ENCODE results near the gene ZIC1.

The ZIC1 gene

DNA sequence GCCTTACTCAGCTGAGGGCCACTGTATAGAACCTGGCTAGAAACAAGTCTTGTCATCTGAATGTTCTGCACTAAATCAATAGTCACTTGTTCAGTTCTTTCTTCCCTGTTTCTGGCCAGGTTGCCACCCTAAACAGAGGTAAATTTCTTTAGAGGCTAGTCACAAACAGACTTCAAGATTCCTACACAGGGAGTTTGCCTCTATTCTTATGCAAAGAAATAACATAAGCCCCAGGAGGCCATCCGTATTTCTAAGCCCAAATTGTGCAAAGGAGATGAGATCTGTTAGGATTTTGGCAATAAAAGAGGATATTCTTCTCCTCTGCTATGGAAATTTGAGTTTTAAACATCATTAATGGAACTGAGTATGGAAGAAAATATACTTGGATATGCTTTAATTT is 7.7 kb upstream of the ZIC1 start:
- TF ChIP-seq FOXM1 (IDR thresholded peaks at IDR 0.05; ENCODE audit: borderline replicate concordance, low read depth) = no peak
- TF ChIP-seq, protein P1, sequence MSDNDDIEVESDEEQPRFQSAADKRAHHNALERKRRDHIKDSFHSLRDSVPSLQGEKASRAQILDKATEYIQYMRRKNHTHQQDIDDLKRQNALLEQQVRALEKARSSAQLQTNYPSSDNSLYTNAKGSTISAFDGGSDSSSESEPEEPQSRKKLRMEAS (IDR thresholded peaks at IDR 0.05) = no peak
- no peak for TF ChIP-seq TEAD4 (IDR thresholded peaks at IDR 0.05)
- TF ChIP-seq YY1 (IDR thresholded peaks at IDR 0.05; ENCODE audit: low read depth) = no peak
- TF ChIP-seq TAF1 (IDR thresholded peaks at IDR 0.05; ENCODE audit: low read depth) = no peak
- TF ChIP-seq RAD21 (IDR thresholded peaks at IDR 0.05; ENCODE audit: low read depth) = no peak
- TF ChIP-seq CREB1 (IDR thresholded peaks at IDR 0.05; ENCODE audit: low read depth) = no peak
- TF ChIP-seq USF1 (IDR thresholded peaks at IDR 0.05) = no peak
- no peak for TF ChIP-seq TCF12 (IDR thresholded peaks at IDR 0.05; ENCODE audit: low read depth)
- TF ChIP-seq ZBTB7A (IDR thresholded peaks at IDR 0.05; ENCODE audit: low read depth) = no peak
- TF ChIP-seq EP300 (IDR thresholded peaks at IDR 0.05; ENCODE audit: borderline replicate concordance) = no peak
- TF ChIP-seq CEBPB (IDR thresholded peaks at IDR 0.05) = no peak
- no peak for TF ChIP-seq REST (IDR thresholded peaks at IDR 0.05; ENCODE audit: low read depth)
- TF ChIP-seq EGR1 (IDR thresholded peaks at IDR 0.05) = no peak
- TF ChIP-seq NFIC (IDR thresholded peaks at IDR 0.05) = no peak

DNA sequence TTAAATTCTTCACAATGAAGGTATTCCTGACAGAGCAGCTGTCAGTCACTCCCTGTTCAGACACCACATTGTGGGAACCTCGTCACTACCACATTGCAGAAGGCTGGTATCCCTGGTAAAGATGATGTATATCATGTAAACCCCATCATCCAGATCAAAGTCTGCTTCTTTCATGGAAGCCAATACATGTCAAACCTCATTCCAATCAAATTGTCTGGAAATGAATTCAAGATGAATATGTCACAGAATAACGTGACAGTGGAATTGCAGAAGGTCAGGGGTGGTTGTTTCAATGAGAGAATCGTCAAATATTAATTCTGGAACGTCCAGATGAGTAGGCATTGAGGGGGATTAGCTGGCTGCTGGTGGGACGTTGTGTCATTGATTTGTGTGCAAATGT is 7.0 kb upstream of the ZIC1 start:
- no peak for TF ChIP-seq EGR1 (IDR thresholded peaks at IDR 0.05)
- TF ChIP-seq CEBPB (IDR thresholded peaks at IDR 0.05) = no peak
- no peak for TF ChIP-seq USF1 (IDR thresholded peaks at IDR 0.05)
- no peak for TF ChIP-seq TAF1 (IDR thresholded peaks at IDR 0.05; ENCODE audit: low read depth)
- TF ChIP-seq CREB1 (IDR thresholded peaks at IDR 0.05; ENCODE audit: low read depth) = no peak
- TF ChIP-seq NFIC (IDR thresholded peaks at IDR 0.05) = no peak
- TF ChIP-seq EP300 (IDR thresholded peaks at IDR 0.05; ENCODE audit: borderline replicate concordance) = no peak
- no peak for TF ChIP-seq TEAD4 (IDR thresholded peaks at IDR 0.05)
- no peak for TF ChIP-seq REST (IDR thresholded peaks at IDR 0.05; ENCODE audit: low read depth)
- TF ChIP-seq TCF12 (IDR thresholded peaks at IDR 0.05; ENCODE audit: low read depth) = no peak

DNA sequence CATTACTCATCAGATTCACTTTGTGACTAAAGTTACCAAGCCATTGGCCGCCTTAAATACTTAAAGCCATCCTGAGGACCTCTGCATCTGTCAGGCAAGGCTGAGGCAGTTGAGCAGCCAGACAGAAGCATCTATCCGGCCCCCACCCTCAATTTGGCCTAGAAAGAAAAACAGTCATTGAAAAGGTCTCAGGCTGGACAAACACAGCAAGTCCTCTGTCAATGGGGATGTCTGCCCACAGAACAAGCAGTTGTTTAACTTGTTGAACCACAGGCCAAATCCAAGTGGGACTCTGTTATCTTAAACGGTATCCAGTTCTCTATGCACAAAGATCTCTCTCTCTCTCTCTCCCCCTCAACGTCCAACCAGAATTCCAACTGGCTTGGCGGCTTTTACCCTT is 5.7 kb upstream of the ZIC1 start:
- TF ChIP-seq, protein P1 (IDR thresholded peaks at IDR 0.05) = no peak
- no peak for TF ChIP-seq EP300 (IDR thresholded peaks at IDR 0.05; ENCODE audit: borderline replicate concordance)
- TF ChIP-seq CEBPB (IDR thresholded peaks at IDR 0.05) = no peak
- TF ChIP-seq TEAD4 (IDR thresholded peaks at IDR 0.05) = no peak
- no peak for TF ChIP-seq YY1 (IDR thresholded peaks at IDR 0.05; ENCODE audit: low read depth)
- TF ChIP-seq FOXM1 (IDR thresholded peaks at IDR 0.05; ENCODE audit: borderline replicate concordance, low read depth) = no peak
- TF ChIP-seq EGR1 (IDR thresholded peaks at IDR 0.05) = no peak

DNA sequence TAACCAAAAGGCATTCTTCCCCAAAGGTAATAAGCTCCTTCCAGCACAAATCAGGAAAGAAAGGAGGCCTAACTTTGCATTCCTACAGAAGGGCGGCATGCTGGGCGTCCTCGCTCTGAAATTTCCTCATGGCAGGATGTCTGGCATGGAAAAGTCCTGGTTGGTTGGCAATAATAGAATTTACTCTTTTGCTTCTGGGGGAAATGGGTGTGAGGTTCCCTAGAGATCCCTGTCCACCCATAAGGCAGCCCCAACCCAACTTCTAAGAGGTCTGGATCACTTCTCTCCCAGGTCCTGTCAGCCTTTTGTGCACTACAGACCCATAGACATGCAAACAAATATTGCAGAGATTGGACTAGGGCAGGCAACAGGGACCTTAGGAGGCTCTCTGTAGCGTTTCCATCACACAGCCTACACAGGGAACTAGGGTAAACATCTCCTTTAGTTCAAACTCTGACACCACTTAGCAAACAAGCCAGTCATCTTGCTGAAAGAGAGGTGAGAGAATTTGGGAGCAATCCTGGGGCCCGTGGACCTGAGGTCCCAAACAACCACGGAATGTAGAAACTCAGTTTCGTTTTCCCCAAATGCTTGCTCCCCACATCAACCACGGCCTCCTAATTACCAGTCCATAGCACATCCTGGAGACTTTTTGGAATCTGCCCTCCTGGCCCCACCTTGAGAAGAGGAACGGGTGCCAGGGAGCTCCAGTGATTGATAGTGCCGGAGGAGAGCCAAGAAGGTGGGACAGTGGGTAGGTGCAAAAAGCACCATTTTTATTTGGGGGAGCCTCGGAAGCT is 5.0 kb upstream of the ZIC1 start:
- TF ChIP-seq TAF1 (IDR thresholded peaks at IDR 0.05; ENCODE audit: low read depth) = no peak

GRCh38 chr3:147404800-147405230 is 4.3 kb upstream of the ZIC1 start:
- no peak for TF ChIP-seq EP300 (IDR thresholded peaks at IDR 0.05; ENCODE audit: borderline replicate concordance)

DNA sequence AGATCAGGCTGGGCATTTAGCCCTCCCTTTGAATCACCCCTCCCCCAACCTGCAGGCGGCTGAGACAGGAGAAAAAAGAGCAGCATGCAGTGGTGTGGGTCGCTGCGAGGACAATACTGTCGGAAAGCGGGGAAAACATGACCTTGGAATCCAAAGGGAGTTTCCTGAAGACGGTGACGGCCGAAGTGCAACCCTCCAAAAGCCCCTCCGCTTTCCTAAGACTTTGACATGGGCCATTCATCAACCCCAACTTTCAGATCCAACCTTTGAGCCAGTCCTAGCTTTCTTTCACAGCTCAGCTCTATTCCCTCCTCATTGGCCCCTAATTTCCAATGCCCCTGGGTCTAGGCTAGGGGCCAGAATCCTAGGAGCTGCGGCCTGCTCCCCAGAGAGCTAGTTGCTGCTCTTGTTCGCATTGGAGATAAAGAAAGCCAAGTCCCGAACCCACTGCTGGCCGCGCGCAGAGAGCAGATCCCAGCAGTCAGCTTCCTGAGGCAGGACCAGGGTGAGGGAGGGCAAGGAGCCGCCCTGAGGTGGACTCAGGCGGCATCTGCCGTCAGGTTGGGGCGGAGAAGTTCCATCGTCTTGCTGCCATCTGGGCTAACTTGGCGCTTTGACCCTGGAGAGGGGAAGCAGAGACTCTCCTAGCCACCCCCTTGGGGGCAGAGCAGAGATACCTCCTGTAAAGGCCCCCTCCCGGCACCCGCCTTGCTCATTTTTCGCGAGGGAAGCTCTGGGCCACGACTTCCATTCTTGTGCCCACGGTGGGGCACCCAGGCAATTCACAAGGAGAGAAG is 3.7 kb upstream of the ZIC1 start:
- TF ChIP-seq ZBTB7A (IDR thresholded peaks at IDR 0.05; ENCODE audit: low read depth) (no peak), EP300 (IDR thresholded peaks at IDR 0.05; ENCODE audit: borderline replicate concordance) (no peak), CEBPB (IDR thresholded peaks at IDR 0.05) (no peak), RAD21 (IDR thresholded peaks at IDR 0.05; ENCODE audit: low read depth) (no peak), TCF12 (IDR thresholded peaks at IDR 0.05; ENCODE audit: low read depth) (no peak), CREB1 (IDR thresholded peaks at IDR 0.05; ENCODE audit: low read depth) (no peak), TAF1 (IDR thresholded peaks at IDR 0.05; ENCODE audit: low read depth) (no peak)
- TF ChIP-seq, protein P1 (IDR thresholded peaks at IDR 0.05) = no peak

Measured in Ishikawa (cell line).